ENCODE measurements around the gene LONP1. TPM values are rescaled to one million over a fixed set of nuclear protein-coding genes. Genes with fewer than 3 reads are reported as not detected.
A peak's percentile ranks its signal among the peaks of the same experiment; 100 is the strongest.
"Not testable (repeated sequence)": the region's sequence is repeated elsewhere in the genome, so short reads cannot be mapped to it uniquely, and the experiment has no call there.

The LONP1 gene
- total RNA-seq, 2 donors from 2014 or later = 178 to 359 TPM

GRCh38 chr19:5697022-5697889 lies 22.7 kb downstream of the LONP1 start:
- Mint-ChIP-seq H3K36me3 (peaks cover 8 to 11% of the 10 kb centered on the region in 2 donors), H3K27ac (peak overlapping the region; percentile 69 to 84), H3K9me3 (no peaks in the 10 kb centered on the region)
- DNase-seq (ENCODE audit: low spot score in 2 of 2) (no peak), ATAC-seq (no peak)

GRCh38 chr19:5696196-5697021 lies 23.5 kb downstream of the LONP1 start:
- ATAC-seq = no peak
- H3K9me3 Mint-ChIP-seq = no peaks in the 10 kb centered on the region
- H3K36me3 Mint-ChIP-seq = peaks cover 12 to 14% of the 10 kb centered on the region in 2 donors
- H3K27ac Mint-ChIP-seq = peak overlapping the region; percentile 69 to 84
- no peak for DNase-seq (ENCODE audit: low spot score in 2 of 2)

- Mint-ChIP-seq H3K27ac (peak overlapping the region; percentile 97 to 99), H3K9me3 (no peaks in the 10 kb centered on the region), H3K36me3 (peaks cover 17 to 18% of the 10 kb centered on the region in 2 donors)
- no peak for DNase-seq (ENCODE audit: low spot score in 2 of 2)
- no peak for ATAC-seq
Measured at GRCh38 chr19:5695649-5696195, 24.2 kb downstream of the LONP1 start.

GRCh38 chr19:5694956-5695648 lies 24.8 kb downstream of the LONP1 start:
- no peaks in the 10 kb centered on the region for H3K9me3 Mint-ChIP-seq
- ATAC-seq (no peak), DNase-seq (ENCODE audit: low spot score in 2 of 2) (no peak)
- peaks cover 23 to 24% of the 10 kb centered on the region in 2 donors for H3K36me3 Mint-ChIP-seq
- peak overlapping the region; percentile 97 to 99 for H3K27ac Mint-ChIP-seq

DNA sequence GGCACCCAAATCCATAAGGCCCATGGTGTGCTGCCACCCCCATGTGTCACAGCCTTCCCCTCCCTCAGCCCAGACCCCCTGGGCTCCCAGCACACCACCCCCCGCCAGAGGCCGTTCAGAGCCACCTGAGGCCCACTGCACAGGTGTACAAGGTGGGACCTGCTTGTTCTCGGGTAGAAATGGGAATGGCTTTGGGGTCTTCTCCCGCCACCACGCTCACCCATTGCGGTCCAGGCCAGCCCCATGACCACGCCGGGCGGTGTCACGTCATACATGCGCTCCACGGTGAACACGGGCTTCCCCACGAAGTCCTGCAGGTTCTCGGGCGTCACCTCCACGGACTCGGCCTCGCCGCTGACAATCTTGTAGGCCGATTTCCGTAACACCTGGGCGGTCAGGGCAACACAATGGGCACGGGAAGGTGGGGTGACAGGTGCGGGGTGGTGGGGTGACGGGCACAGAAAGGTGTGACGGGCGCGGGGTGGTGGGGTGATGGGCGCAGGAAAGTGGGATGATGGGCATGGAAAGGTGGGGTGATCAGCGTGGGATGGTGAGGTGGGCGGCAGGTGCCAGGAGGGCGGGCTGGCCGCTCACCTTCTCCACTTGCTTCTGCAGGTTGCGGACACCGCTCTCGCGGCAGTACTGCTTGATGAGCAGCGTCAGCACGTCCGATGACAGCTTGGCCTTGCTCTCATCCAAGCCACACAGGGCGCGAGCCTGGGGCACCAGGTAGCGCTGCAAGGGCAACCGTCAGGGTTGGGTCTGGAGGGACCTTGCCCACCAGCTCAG lies 25.6 kb downstream of the LONP1 start:
- Mint-ChIP-seq H3K27ac (peak overlapping the region; percentile 97 to 99), H3K9me3 (no peaks in the 10 kb centered on the region), H3K36me3 (peaks cover 23 to 27% of the 10 kb centered on the region in 2 donors)
- no peak for ATAC-seq
- DNase-seq (ENCODE audit: low spot score in 2 of 2) = no peak

GRCh38 chr19:5693195-5694166 lies 26.5 kb downstream of the LONP1 start:
- no peaks in the 10 kb centered on the region for H3K9me3 Mint-ChIP-seq
- H3K27ac Mint-ChIP-seq = peak overlapping the region; percentile 96 to 99
- ATAC-seq (no peak), DNase-seq (ENCODE audit: low spot score in 2 of 2) (peak in 1 of 2 donors; percentile 25)
- peaks cover 19 to 27% of the 10 kb centered on the region in 2 donors for H3K36me3 Mint-ChIP-seq

GRCh38 chr19:5692723-5693194 lies 27.2 kb downstream of the LONP1 start:
- Mint-ChIP-seq H3K9me3 (no peaks in the 10 kb centered on the region), H3K27ac (peak overlapping the region; percentile 96 to 99), H3K36me3 (peaks cover 19 to 27% of the 10 kb centered on the region in 2 donors)
- DNase-seq (ENCODE audit: low spot score in 2 of 2) = peak in 1 of 2 donors; percentile 19
- no peak for ATAC-seq

DNA sequence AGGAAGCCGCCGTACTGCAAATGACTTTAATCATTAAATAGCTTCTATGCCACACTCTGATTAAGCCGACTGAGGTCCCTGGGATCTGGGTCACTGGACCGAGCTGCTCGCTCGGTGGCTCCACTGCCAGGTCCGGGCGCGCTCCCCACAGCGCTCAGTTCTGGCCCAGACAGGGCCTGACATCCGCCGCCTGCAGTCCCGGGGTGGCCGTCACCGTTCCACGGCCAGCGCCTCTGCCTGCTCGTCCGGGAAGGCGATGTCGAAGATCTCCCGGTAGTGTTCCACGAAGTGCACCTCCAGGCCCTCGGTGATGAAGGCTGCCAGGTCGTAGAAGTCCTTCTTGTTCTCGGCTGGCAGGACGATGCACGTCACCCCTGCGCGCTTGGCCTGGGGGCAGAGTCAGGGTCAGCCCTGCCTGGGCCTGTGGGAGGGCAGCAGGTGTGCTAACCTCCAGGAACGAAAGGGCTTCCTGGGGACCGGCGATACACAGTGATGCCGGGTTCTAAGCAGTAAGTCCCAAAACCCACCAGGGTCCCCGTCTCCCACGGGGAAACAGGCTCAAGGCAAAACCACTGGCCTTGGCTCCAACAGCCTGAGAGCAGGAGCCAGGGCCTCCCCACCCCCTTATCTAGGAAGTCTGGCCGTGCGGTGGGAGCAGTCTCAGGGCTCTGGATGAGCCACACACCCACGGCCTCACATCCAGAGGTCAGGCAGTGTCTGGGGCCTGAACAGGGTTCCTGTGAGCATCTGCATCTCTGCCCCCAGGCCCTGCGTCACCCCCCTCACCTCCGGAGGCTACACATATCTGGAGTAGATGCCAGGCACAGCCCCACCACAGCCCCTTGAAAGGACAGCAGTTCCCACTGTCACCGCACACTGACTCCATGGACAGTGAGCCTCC lies 27.9 kb downstream of the LONP1 start:
- Mint-ChIP-seq H3K36me3 (peaks cover 19 to 27% of the 10 kb centered on the region in 2 donors), H3K9me3 (no peaks in the 10 kb centered on the region), H3K27ac (peak overlapping the region; percentile 96 to 99)
- DNase-seq (ENCODE audit: low spot score in 2 of 2) = peak in 1 of 2 donors; percentile 48
- no peak for ATAC-seq

DNA sequence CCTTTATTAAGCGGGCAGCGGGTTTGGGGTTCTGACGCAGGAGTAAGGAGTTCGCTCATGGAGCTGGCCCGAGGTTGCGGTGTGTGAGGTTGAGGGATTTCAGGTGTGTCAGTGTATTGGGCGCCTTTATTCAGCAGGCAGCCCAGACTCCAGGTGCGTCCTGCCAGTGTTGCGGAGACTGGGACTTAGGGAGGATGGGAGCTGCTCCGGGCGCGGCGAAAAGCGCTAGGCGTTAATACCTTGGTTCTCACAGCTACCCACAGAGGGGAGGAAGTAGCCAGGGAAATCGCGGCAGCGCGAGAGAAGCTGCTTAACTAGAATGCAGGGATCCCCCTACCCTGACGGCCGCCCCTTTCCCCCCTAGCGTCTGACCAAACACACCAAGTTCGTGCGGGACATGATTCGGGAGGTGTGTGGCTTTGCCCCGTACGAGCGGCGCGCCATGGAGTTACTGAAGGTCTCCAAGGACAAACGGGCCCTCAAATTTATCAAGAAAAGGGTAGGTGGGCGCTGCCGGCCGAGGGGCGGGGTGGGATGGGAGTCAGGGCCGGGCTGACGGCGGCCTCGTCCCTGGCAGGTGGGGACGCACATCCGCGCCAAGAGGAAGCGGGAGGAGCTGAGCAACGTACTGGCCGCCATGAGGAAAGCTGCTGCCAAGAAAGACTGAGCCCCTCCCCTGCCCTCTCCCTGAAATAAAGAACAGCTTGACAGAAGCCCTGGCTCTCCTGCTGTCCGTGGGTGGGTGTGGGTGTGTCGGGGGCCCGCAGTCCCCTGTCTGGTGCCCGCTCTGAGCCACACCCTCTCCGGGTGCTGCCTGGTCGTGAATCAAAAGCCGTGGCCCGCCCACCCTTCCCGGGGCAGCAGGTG lies 28.8 kb downstream of the LONP1 start:
- ATAC-seq (peak in 1 of 2 donors; percentile 4), DNase-seq (ENCODE audit: low spot score in 2 of 2) (peak in 1 of 2 donors; percentile 61)
- Mint-ChIP-seq H3K9me3 (no peaks in the 10 kb centered on the region), H3K36me3 (peaks cover 19 to 27% of the 10 kb centered on the region in 2 donors), H3K27ac (peak overlapping the region; percentile 99)

DNA sequence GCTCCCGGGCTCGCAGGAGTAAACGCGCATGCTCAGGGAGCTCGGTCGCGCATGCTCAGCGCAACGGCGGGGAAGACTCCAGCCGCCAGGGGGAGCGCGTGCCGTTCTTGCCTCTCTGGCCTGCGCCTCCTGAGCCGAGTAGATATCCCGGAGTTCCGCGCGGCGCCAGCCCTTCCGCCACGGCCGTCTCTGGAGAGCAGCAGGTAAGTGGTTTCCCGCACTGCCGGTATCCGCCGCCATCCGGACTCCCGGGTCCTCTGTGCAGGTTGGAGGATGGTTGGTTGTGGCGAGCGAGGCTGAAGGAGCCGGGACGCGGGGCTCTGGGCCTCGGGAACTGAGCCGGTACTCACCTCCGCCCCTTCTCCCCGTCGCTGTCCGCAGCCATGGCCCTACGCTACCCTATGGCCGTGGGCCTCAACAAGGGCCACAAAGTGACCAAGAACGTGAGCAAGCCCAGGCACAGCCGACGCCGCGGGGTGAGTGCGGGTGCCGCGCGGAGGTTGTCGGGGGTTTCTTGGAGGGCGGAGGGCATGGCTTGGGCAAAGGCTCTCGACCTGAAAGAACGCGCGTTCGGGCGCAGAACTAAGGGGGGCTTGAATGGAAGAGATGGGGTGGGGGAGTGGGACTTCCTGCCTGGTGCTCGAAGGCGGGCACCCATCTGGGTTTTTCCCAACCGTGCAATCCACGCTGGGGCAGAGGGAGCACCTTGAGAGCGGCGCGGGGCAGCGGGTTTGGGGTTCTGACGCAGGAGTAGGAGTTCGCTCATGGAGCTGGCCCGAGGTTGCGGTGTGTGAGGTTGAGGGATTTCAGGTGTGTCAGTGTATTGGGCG lies 29.6 kb downstream of the LONP1 start, which contains the start of gene RPL36:
TSS of gene RPL36 (plus strand) at position 171 of the 830 bp plus-strand sequence. CDS start at position 384, 213 bp downstream.
- DNase-seq (ENCODE audit: low spot score in 2 of 2) (peak; percentile 99 to 100), ATAC-seq (peak; percentile 50 to 57)
- Mint-ChIP-seq H3K9me3 (no peaks in the 10 kb centered on the region), H3K36me3 (peaks cover 19 to 27% of the 10 kb centered on the region in 2 donors), H3K27ac (peak within 1 kb of the TSS; percentile 99)

GRCh38 chr19:5688262-5688881 lies 31.6 kb downstream of the LONP1 start:
- not testable (repeated sequence) for H3K9me3 Mint-ChIP-seq; DNase-seq (ENCODE audit: low spot score in 2 of 2); ATAC-seq
- Mint-ChIP-seq H3K27ac (peak overlapping the region in 1 of 2 donors; percentile 31), H3K36me3 (peaks cover 19 to 27% of the 10 kb centered on the region in 2 donors)
